ENCODE data around the gene GNA14. TPM values are rescaled to one million over a fixed set of nuclear protein-coding genes. Genes with fewer than 3 reads are reported as not detected.

Gene GNA14
- total and polyA plus RNA-seq, 2 of the 8 experiments (the other 6 are each of a cell fraction or from before 2014, with no cell fraction given) = 3.4 to 6.3 TPM

DNA sequence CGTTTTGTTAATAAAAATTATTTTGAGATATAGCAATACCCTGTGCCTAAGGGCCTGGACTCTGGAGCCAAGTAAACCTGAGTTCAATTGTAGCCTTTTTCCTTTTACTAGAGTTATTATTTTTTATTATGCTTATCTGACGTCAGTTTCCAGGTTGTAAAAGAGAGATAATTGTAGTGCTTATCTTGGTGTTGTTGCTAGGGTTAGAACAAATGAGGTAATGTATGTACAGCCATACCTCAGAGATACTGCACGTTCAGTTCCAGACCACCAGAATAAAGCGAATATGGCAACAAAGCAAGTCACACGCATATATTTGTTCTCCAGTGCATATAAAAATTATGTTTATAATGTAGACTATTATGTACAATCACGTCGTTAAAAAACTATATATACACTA is 255.8 kb downstream of the GNA14 start:
- H3K27me3 ChIP-seq (replicated peaks in 1 of 4; ENCODE audit: control insufficient read depth in 3 of 4, extremely low read depth in 1 of 4, insufficient read depth in 3 of 4, low read length in 3 of 4) = no peaks in the 10 kb centered on the region
- H3K79me2 ChIP-seq (ENCODE audit: control insufficient read depth in 1 of 2, insufficient read depth in 2 of 2, low read length in 2 of 2) = no peaks in the 10 kb centered on the region
- no peaks in the 10 kb centered on the region for H3K23me2 ChIP-seq (ENCODE audit: low read depth, low read length)
- no peak overlapping the region for H2BK15ac ChIP-seq (ENCODE audit: low read length)
- H3K14ac ChIP-seq (ENCODE audit: insufficient read length) = no peak overlapping the region
- H3K36me3 ChIP-seq (ENCODE audit: control insufficient read depth in 2 of 4, insufficient read depth in 4 of 4, low read length in 3 of 4) = no peaks in the 10 kb centered on the region; a peak in 1 of 8 replicates
- no peaks in the 10 kb centered on the region for H3K79me1 ChIP-seq (ENCODE audit: low read depth, low read length)
- H3K4ac ChIP-seq (replicated peaks; ENCODE audit: insufficient read length, low read depth, low read length) = no peak overlapping the region
- no peak overlapping the region for H3K4me3 ChIP-seq (ENCODE audit: extremely low read depth in 1 of 4, insufficient read depth in 2 of 4, low read depth in 3 of 4, low read length in 4 of 4)
- H3K23ac ChIP-seq (ENCODE audit: insufficient read length) = no peak overlapping the region
- no peak overlapping the region for H2AFZ ChIP-seq (ENCODE audit: low read length)
- no peak overlapping the region for H3K18ac ChIP-seq (ENCODE audit: extremely low read depth, low read length)
- H4K5ac ChIP-seq (ENCODE audit: insufficient read length, low read depth, low read length) = no peak overlapping the region
- H3K4me1 ChIP-seq (replicated peaks in 1 of 4; ENCODE audit: control insufficient read depth in 3 of 4, insufficient read depth in 4 of 4, low read length in 3 of 4) = no peaks in the 10 kb centered on the region
- no peak overlapping the region for H3K56ac ChIP-seq (replicated peaks; ENCODE audit: insufficient read length, low read depth, low read length)
- no peak overlapping the region for H2BK12ac ChIP-seq (ENCODE audit: low read depth, low read length)
- WGBS, 2 experiments (ENCODE audit: extremely low coverage in 1 of 2, insufficient coverage in 1 of 2, insufficient read length in 1 of 2, insufficient replicate concordance in 2 of 2, low coverage in 1 of 2, low lambda C conversion rate in 2 of 2, missing lambda C conversion rate in 1 of 2) = 94% methylated on average over 7 of the region's 7 CpGs; no CpG with 5 or more reads in 1 of the 2 experiments
- no peak overlapping the region for H3K4me2 ChIP-seq (ENCODE audit: insufficient read depth in 1 of 2, low read depth in 2 of 2, low read length in 2 of 2)
- no peak overlapping the region for H2AK5ac ChIP-seq (ENCODE audit: low read depth, low read length)
- POLR2A ChIA-PET (ENCODE audit: partially characterized antibody) = no interaction called here
- no peak for FAIRE-seq
- no peak for DNase-seq (ENCODE audit: low read depth in 1 of 2, low spot score in 2 of 2)
- H4K8ac ChIP-seq (ENCODE audit: extremely low read depth, insufficient read depth, low read length) = no peak overlapping the region
- no peak overlapping the region for H2BK5ac ChIP-seq (ENCODE audit: low read depth, low read length)
- H2BK20ac ChIP-seq (ENCODE audit: low read length) = no peak overlapping the region
- no peak overlapping the region for H3K27ac ChIP-seq (ENCODE audit: low read depth, low read length)
- no peak for TF ChIP-seq CHD1 (IDR thresholded peaks at IDR 0.05; ENCODE audit: low read depth, low read length)
- TF ChIP-seq POLR2AphosphoS5 (IDR thresholded peaks at IDR 0.05; ENCODE audit: low read depth, low read length) = no peak
- no peak for TF ChIP-seq SIN3A (conservative IDR thresholded peaks at IDR 0.05 in 1 of 2, IDR thresholded peaks at IDR 0.05 in 1 of 2; ENCODE audit: low read depth in 1 of 2, low read length in 2 of 2)
- TF ChIP-seq PHF8 (conservative IDR thresholded peaks at IDR 0.05; ENCODE audit: low read depth, low read length) = no peak
- TF ChIP-seq CBX5 (IDR thresholded peaks at IDR 0.05; ENCODE audit: low read depth, low read length) = no peak
- CTCF ChIA-PET (ENCODE audit: partially characterized antibody) = interaction anchor here (0.6 kb wide), 1 partner anchor 486 kb away, joined by 3 read pairs; no protein-coding TSS in a partner anchor
- no peak overlapping the region for H3K9ac ChIP-seq (replicated peaks in 1 of 4; ENCODE audit: extremely low read depth in 1 of 4, low read depth in 3 of 4, low read length in 3 of 4)
- H4K91ac ChIP-seq (replicated peaks; ENCODE audit: insufficient read length, low read length) = no peak overlapping the region
- no peaks in the 10 kb centered on the region for H3K9me3 ChIP-seq (ENCODE audit: insufficient read depth in 2 of 2, low read depth in 1 of 2, low read length in 1 of 2)
- H4K20me1 ChIP-seq (replicated peaks in 1 of 2; ENCODE audit: control insufficient read depth in 1 of 2, insufficient read depth in 2 of 2, low read length in 2 of 2) = no peaks in the 10 kb centered on the region
- no peak overlapping the region for H2BK120ac ChIP-seq (replicated peaks; ENCODE audit: low read depth, low read length)

All from H1 (cell line).